ENCODE data around the gene DTHD1.

- TF ChIP-seq CTCF (IDR thresholded peaks at IDR 0.05), result no peak
- no peak for TF ChIP-seq POLR2A (IDR thresholded peaks at IDR 0.05)
Measured at GRCh38 chr4:36337665-36338185, 56.3 kb downstream of the DTHD1 start.

All from heart left ventricle (tissue), 13 donors.